SK-N-SH treated with all-trans-retinoic acid at 6 μM for 48 hours (cell line): ENCODE measurements around the gene STK35.

Source experiments
- ATAC-seq: fragments of 200-7000 bp; cut with Tn5 transposase; 3 replicates; pipeline ENCODE4 v1.9.1; 2020; ENCODE audit warnings: mild to moderate bottlenecking, moderate library complexity
- ARNTL ChIP-seq: fragments of 450-650 bp; formaldehyde crosslinking; IDR thresholded peaks from 2 replicates; pipeline ENCODE4 v1.5.0; 2020; ENCODE audit warnings: low read depth, mild to moderate bottlenecking, moderate library complexity, borderline replicate concordance
- BACH2 ChIP-seq: fragments of 250-450 bp; sonication (Bioruptor Pico); IDR thresholded peaks from 2 replicates; pipeline ENCODE4 v1.9.0; 2021; ENCODE audit warnings: mild to moderate bottlenecking, borderline replicate concordance
- CREB5 ChIP-seq: fragments of 250-450 bp; sonication (Bioruptor Pico); IDR thresholded peaks from 2 replicates; pipeline ENCODE4 v1.5.1; 2020; ENCODE audit warnings: low read depth, mild to moderate bottlenecking, moderate library complexity
- CSDC2 ChIP-seq: fragments of 250-450 bp; sonication (Bioruptor Pico); IDR thresholded peaks from 2 replicates; pipeline ENCODE4 v1.5.0; 2020; ENCODE audit warnings: mild to moderate bottlenecking, moderate library complexity
- ESRRG ChIP-seq: fragments of 250-450 bp; sonication (Bioruptor Pico); IDR thresholded peaks from 2 replicates; pipeline ENCODE4 v1.6.1; 2021; ENCODE audit warnings: mild to moderate bottlenecking
- GLIS3 ChIP-seq: fragments of 250-450 bp; sonication (Bioruptor Pico); IDR thresholded peaks from 2 replicates; pipeline ENCODE4 v1.5.0; 2020; ENCODE audit warnings: mild to moderate bottlenecking, moderate library complexity
- ISL1 ChIP-seq: fragments of 250-450 bp; sonication (Bioruptor Pico); IDR thresholded peaks from 2 replicates; pipeline ENCODE4 v2.1.2; 2022; ENCODE audit warnings: mild to moderate bottlenecking, moderate library complexity
- OSR1 ChIP-seq: fragments of 250-450 bp; sonication (Bioruptor Pico); IDR thresholded peaks from 2 replicates; pipeline ENCODE4 v1.8.0; 2022; ENCODE audit warnings: moderate library complexity, mild to moderate bottlenecking, inconsistent platforms
- PATZ1 ChIP-seq: fragments of 250-450 bp; sonication (Bioruptor Pico); IDR thresholded peaks from 2 replicates; pipeline ENCODE4 v1.8.0; 2020; ENCODE audit warnings: mild to moderate bottlenecking, moderate library complexity, borderline replicate concordance
- POU6F1 ChIP-seq: fragments of 250-450 bp; sonication (Bioruptor Pico); IDR thresholded peaks from 2 replicates; pipeline ENCODE4 v1.8.0; 2021; ENCODE audit warnings: low read depth, mild to moderate bottlenecking, moderate library complexity, borderline replicate concordance
- PPARA ChIP-seq: fragments of 250-450 bp; sonication (Bioruptor Pico); IDR thresholded peaks from 2 replicates; pipeline ENCODE4 v1.5.0; 2020; ENCODE audit warnings: mild to moderate bottlenecking, borderline replicate concordance
- RARB ChIP-seq: fragments of 250-450 bp; sonication (Bioruptor Pico); IDR thresholded peaks from 2 replicates; pipeline ENCODE4 v1.8.0; 2021; ENCODE audit warnings: mild to moderate bottlenecking, moderate library complexity
- SNAI2 ChIP-seq: fragments of 250-450 bp; sonication (Bioruptor Pico); IDR thresholded peaks from 2 replicates; pipeline ENCODE4 v1.5.0; 2020; ENCODE audit warnings: mild to moderate bottlenecking, moderate library complexity
- TCF4 ChIP-seq: fragments of 250-450 bp; sonication (Bioruptor Pico); IDR thresholded peaks from 2 replicates; pipeline ENCODE4 v1.8.0; 2021; ENCODE audit warnings: mild to moderate bottlenecking, moderate library complexity, borderline replicate concordance
- TOX ChIP-seq: fragments of 250-450 bp; sonication (Bioruptor Pico); IDR thresholded peaks from 2 replicates; pipeline ENCODE4 v1.8.0; 2021; ENCODE audit warnings: mild to moderate bottlenecking, moderate library complexity, borderline replicate concordance
- TSHZ2 ChIP-seq: fragments of 250-450 bp; sonication (Bioruptor Pico); IDR thresholded peaks from 2 replicates; pipeline ENCODE4 v1.5.0; 2020; ENCODE audit warnings: mild to moderate bottlenecking, moderate library complexity
- ZC3H10 ChIP-seq: fragments of 250-450 bp; sonication (Bioruptor Pico); IDR thresholded peaks from 2 replicates; pipeline ENCODE4 v1.5.1; 2021; ENCODE audit warnings: mild to moderate bottlenecking, moderate library complexity
- ZFP3 ChIP-seq: fragments of 250-450 bp; sonication (Bioruptor Pico); IDR thresholded peaks from 2 replicates; pipeline ENCODE4 v1.5.0; 2020; ENCODE audit warnings: mild to moderate bottlenecking, moderate library complexity
- ZFP30 ChIP-seq: fragments of 450-650 bp; formaldehyde crosslinking; IDR thresholded peaks from 2 replicates; pipeline ENCODE4 v1.5.0; 2022; ENCODE audit warnings: mild to moderate bottlenecking, moderate library complexity
- ZNF565 ChIP-seq: fragments of 450-650 bp; formaldehyde crosslinking; conservative IDR thresholded peaks from 2 replicates; pipeline ENCODE4 v1.5.0; 2020; ENCODE audit warnings: low read depth, mild to moderate bottlenecking, moderate library complexity
- ZNF70 ChIP-seq: fragments of 450-650 bp; formaldehyde crosslinking; IDR thresholded peaks from 2 replicates; pipeline ENCODE4 v1.5.0; 2020; ENCODE audit warnings: mild to moderate bottlenecking, moderate library complexity
- ZNF8 ChIP-seq: fragments of 450-650 bp; formaldehyde crosslinking; IDR thresholded peaks from 2 replicates; pipeline ENCODE4 v1.5.0; 2020; ENCODE audit warnings: mild to moderate bottlenecking, moderate library complexity
- TF ChIP-seq, protein P1 (sequence below): fragments of 250-450 bp; sonication (Bioruptor Pico); IDR thresholded peaks from 2 replicates; pipeline ENCODE4 v1.5.1; 2021; ENCODE audit warnings: mild to moderate bottlenecking, moderate library complexity

Gene STK35

GRCh38 chr20:2054911-2055310 is 46.7 kb upstream of the STK35 start (continued):
- TF ChIP-seq PATZ1 (no peak), ARNTL (CRISPR knock-in tag) (no peak), ESRRG (CRISPR knock-in tag) (no peak), PPARA (CRISPR knock-in tag) (no peak), BACH2 (CRISPR knock-in tag) (no peak)

DNA sequence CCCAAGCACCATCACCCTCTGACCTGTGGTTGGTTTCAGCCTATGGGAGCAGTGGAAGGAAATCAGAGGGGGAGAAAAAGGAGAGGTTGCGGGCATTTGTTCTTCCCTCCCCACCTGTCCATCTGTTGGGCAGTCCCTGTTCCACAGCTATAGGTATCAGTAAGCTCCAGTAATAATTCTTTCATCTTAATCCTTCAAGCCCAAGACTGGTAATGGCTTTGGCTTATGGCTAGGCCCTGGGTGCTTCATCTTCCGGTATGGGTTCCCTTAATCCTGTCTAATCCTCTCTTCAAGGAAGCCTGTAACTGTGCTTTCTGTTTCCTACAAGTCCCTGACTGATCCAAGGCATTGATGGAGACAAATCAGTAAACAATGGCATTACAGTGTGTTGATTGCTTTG is 42.2 kb upstream of the STK35 start:
- TF ChIP-seq BACH2 (CRISPR knock-in tag) (no peak), ISL1 (CRISPR knock-in tag) (no peak), TOX (CRISPR knock-in tag) (no peak), ZNF8 (CRISPR knock-in tag) (no peak), CREB5 (no peak), CSDC2 (no peak), TCF4 (no peak), ZFP30 (CRISPR knock-in tag) (no peak), ARNTL (CRISPR knock-in tag) (no peak), ESRRG (CRISPR knock-in tag) (no peak), TSHZ2 (CRISPR knock-in tag) (no peak), ZNF70 (CRISPR knock-in tag) (no peak), ZFP3 (no peak), ZNF565 (CRISPR knock-in tag) (no peak), GLIS3 (CRISPR knock-in tag) (no peak), SNAI2 (CRISPR knock-in tag) (no peak), POU6F1 (no peak), ZC3H10 (CRISPR knock-in tag) (no peak), OSR1 (no peak)
- TF ChIP-seq, protein P1, sequence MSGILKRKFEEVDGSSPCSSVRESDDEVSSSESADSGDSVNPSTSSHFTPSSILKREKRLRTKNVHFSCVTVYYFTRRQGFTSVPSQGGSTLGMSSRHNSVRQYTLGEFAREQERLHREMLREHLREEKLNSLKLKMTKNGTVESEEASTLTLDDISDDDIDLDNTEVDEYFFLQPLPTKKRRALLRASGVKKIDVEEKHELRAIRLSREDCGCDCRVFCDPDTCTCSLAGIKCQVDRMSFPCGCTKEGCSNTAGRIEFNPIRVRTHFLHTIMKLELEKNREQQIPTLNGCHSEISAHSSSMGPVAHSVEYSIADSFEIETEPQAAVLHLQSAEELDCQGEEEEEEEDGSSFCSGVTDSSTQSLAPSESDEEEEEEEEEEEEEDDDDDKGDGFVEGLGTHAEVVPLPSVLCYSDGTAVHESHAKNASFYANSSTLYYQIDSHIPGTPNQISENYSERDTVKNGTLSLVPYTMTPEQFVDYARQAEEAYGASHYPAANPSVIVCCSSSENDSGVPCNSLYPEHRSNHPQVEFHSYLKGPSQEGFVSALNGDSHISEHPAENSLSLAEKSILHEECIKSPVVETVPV, result no peak
- no peak for ATAC-seq

- no peak for ATAC-seq
- TF ChIP-seq PATZ1 (no peak), POU6F1 (no peak), TCF4 (no peak), ZNF8 (CRISPR knock-in tag) (no peak), PPARA (CRISPR knock-in tag) (no peak), RARB (CRISPR knock-in tag) (no peak)
- TF ChIP-seq, all 23 proteins: peak for 0
These were observed 36.5 kb upstream of the STK35 start for GRCh38 chr20:2065099-2065498.
